NCI-H82 treated with DMSO at 0.1 percent for 48 hours (cell line): Measurements from ENCODE around the gene LY6G5B.
A peak's percentile ranks its signal among the peaks of the same experiment; 100 is the strongest.

ENCODE experiments used
- DNase-seq: peaks from one replicate; lab custom pipeline; 2025; ENCODE audit not compliant: unreplicated experiment; lab: John Stamatoyannopoulos, UW

The LY6G5B gene

DNA sequence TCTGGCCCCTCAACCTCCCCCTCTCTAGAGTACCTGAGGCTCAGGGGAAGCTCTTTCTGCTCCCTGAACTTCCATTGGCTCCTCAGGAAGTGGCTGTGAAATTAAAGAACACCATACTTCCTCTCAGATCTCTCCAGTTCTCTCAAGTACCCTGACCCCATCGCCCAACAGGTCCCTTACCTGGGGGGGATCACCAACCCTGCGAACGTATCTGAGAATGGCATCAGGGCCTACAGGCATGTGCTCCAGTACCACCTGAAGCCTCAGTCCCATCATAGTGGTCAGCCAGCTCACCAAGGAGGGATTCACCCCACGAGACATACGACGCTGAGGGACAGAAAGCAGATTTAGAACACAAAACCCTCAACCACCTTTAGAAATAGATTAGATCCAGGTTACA is 29.2 kb upstream of the LY6G5B start:
- DNase-seq, result no peak

DNA sequence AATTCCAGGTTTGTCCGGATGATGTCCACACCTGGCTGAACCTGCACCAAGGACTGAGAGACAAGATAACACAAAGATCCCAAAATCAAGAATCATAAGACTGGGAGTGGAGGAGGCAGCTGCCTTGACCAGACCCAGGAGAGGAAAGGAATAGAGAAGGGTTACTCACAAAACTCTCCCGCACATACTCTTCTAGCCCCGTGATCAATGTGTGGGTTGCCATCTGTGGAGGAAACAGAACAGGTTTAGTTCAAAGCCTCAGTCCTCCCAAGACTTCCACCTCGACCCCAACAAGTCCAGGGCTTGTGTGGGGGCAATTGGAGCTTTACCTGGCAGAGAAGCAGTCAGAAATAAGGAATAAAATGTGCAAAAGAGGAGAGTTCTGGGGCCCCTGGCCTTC is 28.4 kb upstream of the LY6G5B start:
- no peak for DNase-seq

DNA sequence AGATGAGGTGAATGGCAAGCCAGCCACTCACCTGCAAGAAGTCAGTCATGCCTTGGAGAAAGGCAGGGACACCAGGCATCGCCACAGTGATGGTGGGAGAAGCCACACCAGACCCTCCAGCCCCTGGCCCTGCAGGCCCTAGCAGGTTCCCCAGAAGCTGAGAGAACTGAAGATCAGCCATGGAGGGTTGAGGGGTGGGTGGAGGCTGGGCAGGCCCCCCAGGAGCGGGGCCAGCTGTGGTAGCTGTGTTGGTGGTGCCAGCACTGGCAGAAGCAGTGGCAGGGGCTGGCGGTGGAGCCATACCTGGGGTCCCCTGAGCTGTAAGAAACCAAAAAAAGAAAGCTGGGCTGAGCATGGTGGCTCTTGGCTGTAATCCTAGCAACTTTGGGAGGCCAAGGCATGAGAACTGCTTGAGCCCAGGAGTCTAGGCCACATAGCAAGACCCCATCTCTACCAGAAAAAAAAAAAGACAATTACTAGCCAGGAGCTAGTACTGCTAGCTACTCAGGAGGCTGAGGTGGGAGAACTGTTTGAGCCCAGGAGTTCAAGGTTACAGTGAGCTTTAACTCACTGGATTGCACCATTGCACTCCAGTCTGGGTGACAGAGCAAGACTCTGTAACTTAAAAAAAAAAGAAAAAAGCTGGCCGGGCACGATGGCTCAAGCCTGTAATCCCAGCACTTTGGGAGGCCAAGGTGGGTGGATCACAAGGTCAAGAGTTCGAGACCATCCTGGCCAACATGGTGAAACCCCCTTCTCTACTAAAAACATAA is 26.8 kb upstream of the LY6G5B start:
- no peak for DNase-seq

DNA sequence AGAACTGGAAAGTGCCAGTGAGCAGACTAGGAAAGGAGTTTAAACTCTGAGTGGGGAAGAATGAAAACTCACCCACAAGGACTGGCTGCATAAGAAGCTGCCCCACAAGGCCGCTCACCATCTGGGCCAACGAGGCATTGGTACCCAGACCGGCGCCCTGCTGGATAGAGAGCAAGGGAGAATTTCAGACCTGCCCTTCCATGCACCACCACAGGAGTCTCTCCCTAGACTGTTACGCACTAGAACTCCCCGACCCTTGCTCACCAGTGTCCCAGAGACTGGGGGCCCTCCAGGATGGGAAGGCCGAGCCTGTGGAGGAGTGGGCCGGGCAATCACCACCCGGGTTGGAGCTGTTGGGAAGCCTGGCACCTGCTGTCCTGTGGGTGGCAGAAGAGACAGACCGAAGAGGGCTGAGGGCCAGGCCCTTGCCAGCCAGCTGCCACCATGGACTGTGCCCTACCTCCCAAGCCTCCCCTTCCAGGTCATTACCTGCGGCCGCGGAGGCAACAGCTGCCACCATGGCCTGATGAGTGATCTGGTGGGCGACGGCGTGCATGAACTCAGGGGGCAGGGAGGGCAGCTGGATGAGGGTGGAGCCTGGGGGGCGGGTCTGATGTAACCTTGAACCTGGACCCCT is 25.8 kb upstream of the LY6G5B start:
- no peak for DNase-seq

DNA sequence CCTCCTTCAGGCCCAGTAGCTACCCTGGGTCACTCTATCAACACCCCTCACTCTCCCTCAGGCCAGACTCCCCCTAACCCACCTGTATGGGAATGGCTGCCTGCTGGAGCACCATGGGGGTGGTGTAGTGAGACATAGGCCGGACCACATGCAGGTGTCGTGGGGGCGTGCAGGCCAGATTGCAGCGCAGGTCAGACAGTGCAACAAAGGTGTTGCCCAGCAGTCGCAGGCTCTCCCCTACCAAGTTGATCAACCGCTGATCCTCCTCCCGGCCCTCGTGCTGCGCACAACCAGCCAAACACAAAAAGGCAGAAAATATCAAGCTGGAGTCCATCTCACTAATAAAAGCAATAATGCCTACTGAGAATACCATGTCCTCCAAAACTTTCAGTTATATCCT is 24.5 kb upstream of the LY6G5B start:
- no peak for DNase-seq

DNA sequence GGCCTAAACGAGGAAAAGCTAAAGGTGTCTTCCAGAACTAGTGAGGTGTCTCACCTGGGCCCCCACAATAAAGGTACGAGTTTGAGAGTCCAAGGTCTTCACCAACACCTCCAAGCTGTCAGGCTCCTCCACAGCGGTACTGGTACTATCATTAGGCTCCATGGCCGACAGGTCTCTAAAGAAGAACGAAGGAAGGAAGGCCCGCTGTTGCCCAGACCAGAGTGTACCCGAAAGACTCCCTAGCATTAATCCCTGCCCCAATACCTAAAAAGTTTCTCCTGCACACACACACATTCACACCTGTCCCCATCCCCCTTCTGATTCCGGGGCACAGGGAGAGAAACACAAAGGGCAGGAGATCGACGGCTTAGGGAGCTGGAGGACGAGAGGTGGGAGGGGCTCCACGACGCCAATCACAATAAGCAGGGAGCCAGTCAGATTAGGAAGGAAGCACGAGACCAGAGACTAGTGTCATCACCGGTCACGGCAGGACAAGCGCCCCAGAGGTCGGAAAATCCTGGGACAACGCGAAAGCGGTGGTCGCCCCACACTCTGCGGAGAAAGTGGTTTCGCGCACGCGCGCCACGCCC is 18.1 kb upstream of the LY6G5B start:
- DNase-seq, result peak; percentile 82

DNA sequence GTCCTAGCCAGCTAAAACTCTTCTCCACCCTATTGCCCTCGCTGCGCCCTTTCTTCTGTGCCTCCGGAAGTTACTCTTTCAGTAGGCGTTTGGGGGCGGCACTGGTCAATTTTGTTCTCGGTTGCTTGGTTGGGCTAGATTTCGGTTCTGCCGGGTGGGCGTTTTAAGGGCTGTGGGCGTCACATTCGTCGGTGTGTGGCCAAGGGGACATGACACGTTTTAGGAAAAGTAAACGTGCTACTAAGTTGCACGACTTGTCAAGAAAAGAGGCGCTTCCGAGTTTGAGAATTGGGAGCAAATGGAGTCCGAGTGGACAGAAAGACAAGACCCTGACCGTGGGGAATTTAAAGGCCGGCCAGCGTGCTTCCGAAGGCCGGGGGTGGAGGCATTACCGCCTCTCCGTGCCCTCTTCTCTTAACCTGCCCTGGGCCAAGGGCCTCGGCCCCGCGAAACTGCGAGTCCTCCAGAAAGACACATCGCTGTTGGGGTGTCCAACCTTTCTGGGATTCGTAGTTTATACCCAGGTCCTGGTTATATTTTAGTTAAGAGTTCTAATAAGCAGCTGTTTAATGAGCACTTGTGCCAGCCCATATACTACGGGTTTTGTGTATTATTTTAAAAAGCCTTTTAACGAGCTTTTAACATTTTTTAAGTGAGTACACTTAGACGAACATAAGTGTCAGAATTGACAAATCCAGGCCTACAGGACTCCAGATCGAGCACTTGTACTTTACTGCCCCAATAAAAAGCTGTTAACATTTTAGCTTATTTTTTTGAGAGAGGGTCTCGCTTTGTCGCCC is 16.7 kb upstream of the LY6G5B start:
- peak; percentile 98 for DNase-seq

DNA sequence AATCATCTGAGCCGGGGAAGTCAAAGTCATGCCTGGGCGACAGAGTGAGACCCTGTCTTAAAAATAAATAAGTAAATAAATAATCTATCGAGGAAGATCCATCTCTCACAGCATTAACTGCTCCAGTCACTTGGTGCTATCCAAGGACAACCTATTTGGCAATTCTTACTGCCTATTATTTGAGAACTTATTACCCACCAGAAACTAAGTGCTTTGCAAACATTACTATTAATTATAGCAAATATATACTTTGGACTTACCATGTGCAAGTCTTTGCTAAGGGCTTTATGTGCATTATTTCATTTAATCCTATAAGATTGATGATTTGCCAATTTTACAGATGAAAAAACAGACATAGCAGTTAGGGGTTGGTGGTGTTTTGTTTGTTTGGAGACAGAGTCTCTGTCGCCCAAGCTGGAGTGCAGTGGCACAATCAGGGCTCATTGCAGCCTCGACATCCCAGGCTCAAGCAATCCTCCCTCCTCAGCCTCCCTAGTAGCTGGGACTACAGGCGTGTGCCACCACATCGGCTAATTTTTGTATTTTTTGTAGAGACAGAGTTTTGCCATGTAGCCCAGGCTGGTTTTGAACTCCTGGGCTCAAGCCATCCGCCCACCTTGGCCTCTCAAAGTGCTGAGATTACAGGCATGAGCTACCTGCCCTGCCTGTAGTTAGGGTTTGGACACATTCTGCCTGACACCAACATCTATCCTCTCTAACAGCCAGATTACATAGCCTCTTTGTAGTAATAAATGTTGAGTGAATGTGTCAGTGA is 15.0 kb upstream of the LY6G5B start:
- DNase-seq, result no peak

DNA sequence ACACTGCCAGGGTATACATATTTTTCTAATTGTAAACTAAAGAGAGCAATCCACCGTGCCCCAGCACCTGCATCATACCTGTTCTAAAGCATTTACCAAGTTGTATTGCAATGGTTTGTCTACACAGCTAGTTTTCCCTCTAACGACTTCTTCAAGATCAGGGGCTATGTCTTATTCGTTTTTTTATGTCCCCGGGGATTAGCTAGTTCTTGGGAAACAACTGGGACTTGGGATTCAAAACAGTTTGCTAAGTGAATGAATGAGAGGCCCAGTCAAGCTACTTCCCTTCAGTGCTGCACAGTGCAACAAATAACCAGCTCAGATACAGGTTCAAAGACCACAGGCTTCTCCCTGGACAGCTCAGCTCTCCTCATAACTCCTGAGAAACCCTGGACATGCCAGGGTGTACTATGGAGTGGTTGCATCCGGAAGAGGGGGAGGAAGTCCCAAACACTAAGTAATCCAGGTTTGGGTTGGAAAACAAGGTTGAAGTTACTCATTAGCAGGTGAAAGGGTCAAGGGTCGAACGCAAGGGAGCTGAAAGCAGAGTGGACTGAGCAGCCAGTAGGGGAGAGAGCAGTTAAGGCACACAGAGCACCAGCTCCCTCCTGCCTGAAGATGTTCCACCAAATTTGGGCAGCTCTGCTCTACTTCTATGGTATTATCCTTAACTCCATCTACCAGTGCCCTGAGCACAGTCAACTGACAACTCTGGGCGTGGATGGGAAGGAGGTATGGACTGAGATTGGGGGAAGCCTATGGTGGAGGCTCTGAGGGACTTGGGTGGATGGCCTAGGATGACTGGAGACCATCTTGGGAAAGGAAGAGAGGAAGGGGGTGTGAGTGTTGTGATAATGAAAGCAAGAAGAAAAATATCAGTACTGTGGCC is 14.2 kb upstream of the LY6G5B start, which contains the start of gene APOM:
TSS of gene APOM (plus strand) at position 546 of the 889 bp plus-strand sequence. CDS start at position 619, 73 bp downstream.
- no peak for DNase-seq

DNA sequence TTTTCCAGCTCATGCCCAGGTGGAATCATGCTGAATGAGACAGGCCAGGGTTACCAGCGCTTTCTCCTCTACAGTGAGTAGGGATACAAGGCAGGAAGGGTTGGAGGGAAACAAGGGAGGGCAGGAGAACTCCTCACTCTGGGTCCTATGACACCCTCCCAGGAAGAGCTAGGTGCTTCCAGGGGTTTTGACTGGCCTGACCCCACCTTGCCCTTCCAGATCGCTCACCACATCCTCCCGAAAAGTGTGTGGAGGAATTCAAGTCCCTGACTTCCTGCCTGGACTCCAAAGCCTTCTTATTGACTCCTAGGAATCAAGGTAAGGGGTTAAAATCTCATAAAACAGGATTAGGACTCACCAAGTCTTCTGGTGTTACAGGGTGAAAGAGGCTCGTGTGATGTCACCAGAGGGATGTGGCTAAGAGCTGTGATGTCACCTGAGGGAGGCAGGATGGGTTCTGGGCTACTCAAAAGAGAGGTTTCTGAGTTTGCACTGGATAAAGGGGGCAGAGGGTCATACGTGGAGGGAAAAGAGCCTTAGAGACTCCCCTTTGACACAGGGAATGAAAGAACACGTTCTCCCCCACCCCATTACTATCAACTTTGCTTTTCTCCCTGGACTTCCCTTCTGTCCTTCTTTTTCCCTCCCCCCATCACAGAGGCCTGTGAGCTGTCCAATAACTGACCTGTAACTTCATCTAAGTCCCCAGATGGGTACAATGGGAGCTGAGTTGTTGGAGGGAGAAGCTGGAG is 12.2 kb upstream of the LY6G5B start:
- DNase-seq, result peak; percentile 54

DNA sequence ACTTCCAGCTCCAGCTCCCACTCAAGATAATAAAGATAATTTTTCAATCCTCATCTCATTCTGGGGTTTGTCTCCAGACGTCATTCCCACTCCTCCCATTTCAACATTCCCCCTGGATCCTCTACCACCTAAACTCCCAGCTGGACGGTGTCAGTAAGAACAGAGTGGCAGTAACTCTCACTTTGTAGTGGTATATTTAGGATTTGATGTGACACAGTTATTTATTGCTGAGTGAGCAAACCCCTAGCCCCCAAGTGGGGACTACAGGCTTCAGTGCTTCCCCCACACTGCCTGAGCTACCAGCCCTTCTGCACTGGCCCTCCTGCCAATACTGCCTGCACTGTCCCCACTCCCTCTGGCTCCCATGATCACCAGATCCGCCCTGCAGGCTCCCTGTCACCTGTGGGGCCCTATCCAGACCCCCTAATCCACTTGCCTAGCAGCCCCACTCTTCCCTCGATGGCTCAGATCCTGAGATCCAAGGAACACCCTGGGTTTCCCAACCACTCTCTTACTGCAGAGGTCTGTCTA is 11.6 kb upstream of the LY6G5B start:
- DNase-seq, result no peak

DNA sequence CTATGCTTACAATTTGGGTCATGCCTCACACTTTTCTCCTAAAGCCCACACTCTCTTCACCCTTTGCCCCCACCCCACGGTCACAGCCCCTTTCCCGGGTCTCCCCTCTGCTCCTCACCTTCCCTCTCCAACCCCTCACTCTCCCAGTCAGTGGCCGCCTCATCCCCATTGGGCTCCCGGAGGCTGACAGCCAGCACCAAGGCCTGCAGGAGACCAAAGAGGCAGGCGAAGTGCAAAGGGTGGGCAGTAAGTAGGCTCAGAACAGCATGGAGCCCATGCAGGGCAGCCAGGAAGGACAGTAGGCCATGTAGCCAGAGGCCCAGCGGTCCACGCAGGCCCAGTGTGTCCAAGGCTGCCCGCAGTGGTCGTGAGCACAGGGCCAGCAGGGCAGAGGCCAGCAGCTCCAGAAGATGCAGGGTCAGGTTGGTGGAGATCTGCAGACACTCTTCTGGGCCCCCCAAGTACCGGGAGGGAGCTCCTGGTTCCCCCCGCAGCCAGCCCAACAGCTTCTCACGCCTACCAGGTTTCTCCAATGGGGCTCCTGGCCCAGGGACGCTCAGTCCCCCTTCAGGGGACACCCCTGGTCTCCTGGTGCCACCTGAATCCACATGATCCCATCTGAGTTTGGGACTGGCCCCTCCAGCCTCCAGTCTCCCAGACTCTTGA is 10.7 kb upstream of the LY6G5B start:
- no peak for DNase-seq

DNA sequence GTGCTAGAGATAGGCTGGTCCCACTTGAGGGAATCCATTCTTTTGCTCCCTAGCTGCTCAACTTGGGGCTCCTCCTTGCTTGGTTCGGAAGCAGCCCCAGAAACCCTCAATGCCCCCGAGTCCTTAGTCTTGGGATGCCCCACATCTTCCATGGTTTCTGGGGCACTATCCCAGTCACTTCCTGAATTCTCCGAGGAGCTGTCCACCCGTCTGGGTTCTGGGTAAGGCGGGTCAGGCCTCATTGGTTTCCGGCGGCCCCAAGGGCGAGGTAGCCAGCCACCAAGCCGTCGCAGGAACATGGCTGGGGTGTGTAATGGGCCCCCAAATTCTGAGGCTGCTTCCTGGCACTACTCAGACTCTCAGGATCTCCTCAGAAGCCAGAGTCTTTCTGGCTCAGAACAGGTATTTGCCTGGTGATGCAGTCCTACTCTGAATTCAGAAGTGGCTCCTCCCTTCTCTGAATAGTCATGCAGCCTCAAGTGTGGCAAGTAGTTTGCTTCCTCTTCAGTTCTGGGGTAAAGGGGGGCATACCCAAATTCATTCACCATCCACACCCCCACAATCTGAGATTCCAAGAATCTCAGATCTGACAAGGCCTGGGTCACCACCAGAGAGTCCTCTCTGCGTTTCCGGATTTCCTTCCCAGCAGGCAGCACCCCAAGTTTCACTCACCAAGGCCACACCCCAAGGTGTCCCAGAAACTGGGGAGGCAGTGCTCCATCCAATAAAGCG is 10.0 kb upstream of the LY6G5B start:
- DNase-seq, result no peak

DNA sequence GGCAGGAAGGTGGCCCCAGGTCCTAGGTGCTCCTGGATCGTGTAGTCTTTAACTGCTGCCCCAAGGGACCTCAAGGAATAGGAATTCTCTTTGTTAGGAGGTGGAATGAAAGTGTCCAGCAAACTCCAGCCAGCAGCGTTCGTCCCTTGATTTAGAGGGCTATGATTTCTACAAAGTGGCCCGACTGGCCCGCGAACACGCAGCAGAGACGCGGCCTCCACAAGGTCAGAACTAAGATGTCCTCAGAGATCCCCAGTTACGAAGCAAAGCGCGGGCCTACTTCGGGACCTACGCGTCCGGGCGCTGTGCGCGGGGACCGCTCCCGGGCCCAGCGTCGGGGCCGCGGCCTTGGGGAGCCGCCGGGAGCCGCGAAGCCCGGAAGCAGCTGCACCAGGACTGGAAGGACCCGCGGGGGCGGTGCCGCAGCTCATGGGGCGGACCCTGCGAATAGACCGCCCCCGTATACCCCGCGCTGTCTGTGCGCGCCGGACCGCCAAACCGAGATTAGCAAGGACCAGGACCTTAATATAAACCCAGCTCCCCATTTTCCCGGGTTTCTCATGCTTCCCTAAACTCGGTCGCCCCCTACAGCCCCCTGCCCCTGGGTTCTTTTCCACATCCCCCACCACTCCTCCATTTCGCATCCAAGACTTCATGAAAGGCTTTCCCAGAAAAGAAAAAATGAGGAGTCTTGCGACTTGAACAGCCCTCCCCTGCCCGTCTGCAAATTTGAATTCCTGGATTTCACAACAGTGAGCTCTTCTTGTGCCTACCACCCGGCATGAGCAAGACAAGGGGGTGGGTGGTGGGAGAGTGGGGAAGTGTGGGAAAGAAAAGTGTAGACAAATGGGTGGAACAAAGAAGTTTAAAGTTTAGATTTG is 9.2 kb upstream of the LY6G5B start, which contains the start of gene C6orf47:
TSS of gene C6orf47 (minus strand) at position 398 of the 881 bp plus-strand sequence. CDS start 831 bp downstream, outside the sequence.
- peak; percentile 53 for DNase-seq

DNA sequence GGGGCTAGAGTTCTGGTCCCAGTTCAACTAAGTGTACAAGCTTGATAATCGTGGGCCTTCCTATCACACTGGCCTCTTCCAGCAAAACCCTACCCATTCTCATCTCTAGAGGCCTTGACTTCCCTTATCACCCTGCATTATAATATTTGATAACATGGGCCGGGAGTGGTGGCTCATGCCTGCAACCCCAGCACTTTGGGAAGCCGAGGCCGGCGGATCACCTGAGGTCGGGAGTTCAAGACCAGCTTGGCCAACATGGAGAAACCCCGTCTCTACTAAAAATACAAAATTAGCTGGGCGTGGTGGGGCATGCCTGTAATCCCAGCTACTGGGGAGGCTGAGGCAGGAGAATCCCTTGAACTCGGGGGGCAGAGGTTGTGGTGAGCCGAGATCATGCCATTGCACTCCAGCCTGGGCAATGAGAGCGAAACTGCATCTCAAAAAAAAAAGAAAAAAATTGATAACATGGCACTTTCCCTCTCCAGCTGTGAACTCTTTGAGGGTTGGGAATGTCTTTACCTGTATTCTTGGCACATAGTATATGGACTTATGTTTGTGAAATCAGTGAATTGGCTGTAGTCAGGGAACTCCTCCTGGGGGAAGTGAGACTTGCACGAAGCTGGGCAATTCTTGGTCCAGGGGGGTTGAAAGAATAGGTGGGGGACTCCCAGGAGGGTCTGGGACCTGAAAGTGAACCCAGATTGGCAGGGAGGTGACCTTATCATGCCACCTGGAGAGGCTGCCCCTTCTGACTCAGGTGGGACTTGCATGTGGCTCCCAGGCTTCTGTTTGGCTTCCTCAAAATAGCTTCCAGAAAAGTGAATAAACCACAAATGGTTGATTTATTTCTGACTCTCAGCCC is 8.3 kb upstream of the LY6G5B start:
- no peak for DNase-seq
